GM19468 (cell line): Measurements from ENCODE around the gene SPATA31A6.
"Not testable (repeated sequence)": the region's sequence is repeated elsewhere in the genome, so short reads cannot be mapped to it uniquely, and the experiment has no call there.

ENCODE experiments used
- ATAC-seq: cut with Tn5 transposase; IDR thresholded peaks from one replicate; pipeline ENCODE4 v1.9.1; 2021; ENCODE audit warnings: mild to moderate bottlenecking, moderate library complexity, moderate number of reproducible peaks; ENCODE audit not compliant: unreplicated experiment; ENCODE audit errors: extremely low read depth

The SPATA31A6 gene

DNA sequence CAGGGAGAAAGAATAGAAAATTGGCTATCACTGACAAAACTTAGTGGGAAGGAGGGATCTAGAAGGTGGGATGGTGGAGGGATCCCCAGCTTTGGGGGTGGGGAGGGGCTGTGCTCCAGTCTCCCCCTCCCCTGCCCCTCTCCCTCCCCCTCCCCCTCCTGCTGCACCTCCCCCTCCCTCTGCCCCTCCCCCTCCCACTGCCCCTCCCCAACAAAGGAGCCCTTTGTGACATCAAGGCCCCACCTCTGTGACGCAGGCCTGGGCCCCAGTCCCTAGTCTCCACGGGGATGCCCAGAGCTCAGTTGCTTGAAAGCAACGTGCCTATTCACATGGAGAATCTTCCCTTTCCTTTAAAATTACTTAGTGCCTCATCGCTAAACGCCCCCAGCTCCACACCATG, at the start of gene SPATA31A6:
Gene SPATA31A6, plus strand, starts transcription at position 301 of the 400 bp plus-strand sequence. Its CDS starts 29 bp downstream, at position 330.
- not testable (repeated sequence) for ATAC-seq

DNA sequence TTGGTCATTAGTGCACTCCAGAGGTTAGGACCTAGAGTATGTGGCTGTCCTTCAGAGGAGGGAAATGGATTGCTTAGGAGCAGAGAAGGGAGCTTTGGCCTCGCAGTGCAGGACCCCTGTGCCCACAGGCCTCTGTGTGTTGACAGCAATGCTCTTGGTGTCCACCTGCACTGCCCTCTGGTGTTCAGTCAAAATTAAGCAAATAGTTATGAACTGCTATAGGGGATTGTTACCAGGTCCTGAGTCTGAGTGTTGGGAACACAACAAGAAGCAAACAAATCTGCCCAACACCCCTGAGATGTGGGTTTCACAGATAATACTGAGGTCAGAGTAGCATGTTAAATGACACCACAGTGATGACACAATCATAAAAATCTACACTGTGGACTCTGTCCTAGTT, 23.2 kb upstream of the SPATA31A6 start:
- ATAC-seq = not testable (repeated sequence)

DNA sequence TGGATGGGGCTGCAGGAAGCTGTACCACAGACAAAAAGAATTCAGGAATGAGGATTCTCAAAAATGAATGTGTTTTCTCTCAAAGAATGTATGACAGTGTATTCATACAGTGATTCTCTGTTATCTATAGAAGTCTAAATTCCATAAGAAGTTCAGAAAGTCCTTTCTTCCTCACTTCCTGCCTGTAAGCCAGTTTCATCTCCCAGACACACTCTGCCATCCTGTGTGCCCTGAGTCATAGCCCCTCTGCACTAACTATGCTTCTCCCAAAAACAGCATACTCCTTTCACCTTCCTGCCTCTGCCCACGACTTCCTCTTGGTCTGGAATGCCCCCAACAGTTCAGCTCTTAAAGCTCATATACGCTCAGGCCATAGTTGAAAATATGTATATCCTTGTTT, 36.4 kb downstream of the SPATA31A6 start:
- not testable (repeated sequence) for ATAC-seq

DNA sequence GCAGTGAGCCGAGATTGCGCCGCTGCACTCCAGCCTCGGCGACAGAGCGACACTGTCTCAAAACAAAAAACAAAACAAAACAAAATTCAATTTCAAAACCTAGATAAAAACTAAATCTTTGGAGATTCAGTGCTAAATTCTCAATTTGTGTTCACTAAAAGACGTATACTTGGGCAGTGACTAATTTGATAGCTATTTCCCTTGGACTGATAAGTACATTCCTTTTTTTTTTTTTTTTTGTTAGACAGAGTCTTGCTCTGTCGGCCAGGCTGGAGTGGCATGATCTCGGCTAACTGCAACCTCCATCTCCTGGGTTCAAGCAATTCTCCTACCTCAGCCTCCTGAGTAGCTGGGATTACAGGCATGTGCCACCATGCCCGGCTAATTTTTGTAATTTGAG, 39.8 kb downstream of the SPATA31A6 start:
- ATAC-seq = not testable (repeated sequence)

DNA sequence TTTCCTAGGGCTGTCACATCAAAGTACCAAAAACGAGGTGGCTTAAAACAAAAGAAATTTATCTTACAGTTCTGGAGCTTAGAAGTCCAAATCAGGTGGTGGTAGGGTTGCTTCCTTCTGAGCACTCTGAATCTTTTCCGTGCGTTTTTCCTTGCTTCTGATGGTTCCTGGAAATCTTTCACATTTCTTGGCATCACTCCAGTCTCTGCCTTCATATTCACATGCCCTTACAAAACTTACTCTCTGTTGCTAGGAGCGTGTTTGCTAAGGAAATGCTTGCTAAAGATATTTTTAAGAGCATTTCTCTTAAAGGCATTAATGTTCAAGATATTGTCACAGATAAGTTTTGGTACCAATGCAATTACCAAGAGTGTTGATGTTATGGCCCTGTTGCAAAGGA, 49.6 kb downstream of the SPATA31A6 start:
- ATAC-seq = not testable (repeated sequence)

DNA sequence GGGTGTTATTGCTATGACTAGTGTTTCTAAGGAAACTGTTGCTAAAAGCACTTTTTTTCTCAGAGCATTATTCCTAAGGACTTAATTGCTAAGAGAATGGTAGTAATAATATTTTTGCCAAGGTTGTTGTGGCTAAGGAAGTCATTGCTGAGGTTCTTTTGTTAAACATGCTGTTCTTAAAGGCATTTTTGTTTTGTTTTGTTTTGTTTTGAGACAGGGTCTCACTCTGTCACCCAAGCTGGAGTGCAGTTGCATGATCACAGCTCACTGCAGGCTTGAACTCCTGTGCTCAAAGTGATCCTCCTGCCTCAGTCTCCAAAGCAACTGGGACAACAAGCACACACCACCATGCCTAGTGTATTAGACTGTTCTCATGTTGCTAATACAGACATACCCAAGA, 51.2 kb downstream of the SPATA31A6 start:
- ATAC-seq = not testable (repeated sequence)

DNA sequence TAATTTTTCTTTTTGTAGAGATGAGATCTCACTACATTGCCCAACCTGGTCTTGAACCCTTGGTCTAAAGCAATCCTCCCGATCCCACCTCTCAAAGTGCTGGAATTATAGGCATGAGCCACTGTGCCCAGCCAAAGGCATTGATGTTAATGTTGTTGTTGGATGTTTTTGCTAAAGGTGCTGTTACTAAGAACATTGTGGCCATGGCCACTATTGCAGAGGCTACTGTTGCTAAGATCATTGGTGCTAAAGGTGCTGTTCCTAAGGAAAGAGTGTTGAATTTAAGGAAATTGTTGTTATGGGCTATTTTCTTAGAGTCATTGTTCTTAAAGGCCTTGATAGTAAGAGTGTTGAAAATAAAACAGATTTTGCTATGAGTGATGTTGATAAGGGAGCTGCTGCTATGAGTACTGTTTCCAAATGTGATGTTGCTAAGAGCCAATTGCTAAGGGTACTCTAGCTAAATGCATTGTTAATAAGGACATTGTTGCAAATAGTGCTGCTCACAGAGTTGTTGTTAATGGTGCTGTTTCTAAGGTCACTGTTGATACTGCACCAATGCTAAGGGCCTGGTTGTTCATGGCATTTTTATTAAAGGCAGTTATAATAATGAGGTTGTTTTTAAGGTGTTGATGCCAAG, 52.0 kb downstream of the SPATA31A6 start:
- ATAC-seq = not testable (repeated sequence)

DNA sequence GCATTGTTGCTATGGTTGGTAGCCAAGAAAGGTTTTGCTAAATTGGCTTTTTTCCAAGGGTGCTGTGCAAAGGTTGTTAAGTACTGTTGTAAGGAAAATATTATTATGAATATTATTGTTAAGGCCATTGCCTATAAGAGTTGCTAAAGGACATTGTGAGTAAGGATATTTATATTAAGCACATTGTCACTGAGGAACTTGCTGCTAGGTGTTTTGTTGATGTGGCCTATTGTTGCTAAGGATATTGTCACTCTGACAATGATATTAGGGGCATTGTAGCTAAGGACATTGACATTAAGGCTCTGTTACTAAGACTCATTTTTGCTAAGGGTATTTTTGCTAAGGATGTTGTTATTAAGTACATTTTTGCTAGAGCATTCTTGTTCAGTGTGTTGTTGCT, 52.6 kb downstream of the SPATA31A6 start:
- ATAC-seq = not testable (repeated sequence)

DNA sequence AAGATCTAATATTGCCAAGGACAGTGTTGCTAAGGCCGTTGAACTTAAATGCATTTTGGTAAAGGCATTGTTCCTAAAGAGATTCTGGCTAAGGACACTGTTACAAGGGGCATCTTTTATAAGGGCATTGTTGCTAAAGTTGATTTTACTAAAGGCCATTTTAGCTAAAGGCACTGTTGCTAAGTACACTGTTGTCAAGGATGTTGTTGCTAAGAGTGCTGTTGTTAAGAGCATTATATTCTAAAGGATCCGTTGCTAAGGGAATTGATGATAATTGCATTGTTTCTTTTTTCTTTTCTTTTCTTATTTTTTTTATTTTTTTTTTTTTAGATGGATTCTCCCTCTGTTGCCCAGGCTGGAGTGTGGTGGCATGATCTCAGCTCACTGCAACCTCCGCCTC, 53.9 kb downstream of the SPATA31A6 start:
- ATAC-seq = not testable (repeated sequence)

DNA sequence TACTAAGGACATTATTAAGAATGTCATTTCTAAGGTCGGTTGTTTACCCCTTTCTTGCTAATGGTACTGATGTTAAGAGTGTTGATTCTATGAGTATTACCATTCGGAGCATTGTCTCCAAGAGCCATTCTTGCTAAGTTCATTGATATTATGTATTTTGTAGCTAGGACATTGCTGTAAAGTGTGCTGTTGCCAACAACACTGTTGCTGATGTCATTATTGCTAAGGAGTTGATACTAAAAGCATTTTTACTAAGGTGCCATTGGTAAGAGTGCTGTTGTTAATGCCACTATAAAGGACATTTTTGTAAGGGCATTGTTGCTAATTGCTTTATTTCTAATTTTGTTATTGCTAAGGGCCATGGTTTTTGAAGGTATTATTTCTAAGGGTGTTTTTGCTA, 55.4 kb downstream of the SPATA31A6 start:
- not testable (repeated sequence) for ATAC-seq
